HPDE6-E6E7 (cell line): ENCODE data around the gene BSG.

Experiments used
- DNase-seq: peaks from one replicate; pipeline ENCODE4 v3.0.0; 2011; ENCODE audit warnings: missing footprints; ENCODE audit errors: extremely low spot score

Gene BSG

GRCh38 chr19:540867-541637 lies 31.3 kb upstream of the BSG start:
- no peak for DNase-seq

- DNase-seq: no peak
These were observed 30.7 kb upstream of the BSG start for GRCh38 chr19:541699-542098.

- DNase-seq: no peak
These were observed 30.1 kb upstream of the BSG start for GRCh38 chr19:542173-542866.

- DNase-seq: no peak
These were observed 28.3 kb upstream of the BSG start, which contains the start of gene GZMM for GRCh38 chr19:543910-544608. TSS of gene GZMM (plus strand) at chr19:544053. CDS start at chr19:544072, 19 bp downstream.

- no peak for DNase-seq
These were observed 25.3 kb upstream of the BSG start for GRCh38 chr19:547117-547516.

- DNase-seq: no peak
These were observed 24.3 kb upstream of the BSG start for GRCh38 chr19:547836-548720.

GRCh38 chr19:548886-549830 lies 23.2 kb upstream of the BSG start:
- no peak for DNase-seq

- no peak for DNase-seq
These were observed 17.6 kb upstream of the BSG start for GRCh38 chr19:554817-555216.

GRCh38 chr19:555474-555808 lies 17.0 kb upstream of the BSG start:
- DNase-seq: no peak

GRCh38 chr19:556611-557382 lies 15.6 kb upstream of the BSG start:
- DNase-seq: no peak

- no peak for DNase-seq
These were observed 13.5 kb upstream of the BSG start for GRCh38 chr19:558770-559439.

GRCh38 chr19:560121-560520 lies 12.3 kb upstream of the BSG start:
- no peak for DNase-seq

- no peak for DNase-seq
These were observed 6.0 kb upstream of the BSG start for GRCh38 chr19:566403-566802.

GRCh38 chr19:566844-567243 lies 5.6 kb upstream of the BSG start:
- no peak for DNase-seq

GRCh38 chr19:567296-567900 lies 5.0 kb upstream of the BSG start:
- DNase-seq: no peak

- no peak for DNase-seq
These were observed 2.1 kb upstream of the BSG start for GRCh38 chr19:570251-570686.

- no peak for DNase-seq
These were observed 1.3 kb upstream of the BSG start for GRCh38 chr19:570937-571565.

- no peak for DNase-seq
These were observed 826 bp upstream of the BSG start for GRCh38 chr19:571566-571974.
